NCI-H1105 treated with DMSO at 0.1 percent for 48 hours (cell line): ENCODE measurements around the gene SYMPK.

Experiments used
- DNase-seq: peaks from one replicate; lab custom pipeline; 2025; lab: John Stamatoyannopoulos, UW

The SYMPK gene

GRCh38 chr19:45866400-45867176 is 3.6 kb upstream of the SYMPK start:
- no peak for DNase-seq

DNA sequence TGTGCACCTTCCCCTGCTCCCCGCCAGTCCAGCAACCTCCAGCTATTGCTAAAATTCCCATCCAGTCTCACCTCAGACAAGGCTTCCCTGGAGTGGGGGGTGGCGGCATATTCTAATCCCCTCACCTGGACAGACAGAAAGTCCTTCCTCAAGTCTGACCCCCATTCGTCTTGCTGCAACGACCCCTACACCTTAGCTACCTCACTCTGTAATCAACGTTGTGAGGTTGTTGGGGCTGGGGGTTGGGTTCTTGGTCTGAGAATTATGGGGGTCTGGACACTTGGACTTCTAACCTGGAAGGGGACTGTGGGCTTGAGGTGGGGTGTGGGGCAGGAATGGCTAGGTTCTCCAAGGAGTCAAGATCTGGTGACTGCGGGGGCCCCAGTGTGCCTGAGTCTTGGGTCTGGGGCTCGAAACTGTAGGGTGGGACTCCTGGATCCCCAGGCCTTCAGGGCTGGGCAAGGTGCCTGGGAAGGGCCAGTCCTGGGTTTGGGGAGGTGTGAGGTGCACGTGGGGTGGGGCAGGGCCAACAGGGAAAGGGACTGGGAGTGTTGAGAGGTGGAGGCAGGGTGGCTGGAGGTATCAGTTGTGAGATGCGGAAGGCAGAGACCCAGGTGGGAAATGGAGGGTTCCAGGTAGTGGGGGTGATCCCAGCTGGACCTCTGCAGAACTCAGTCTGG is 2.5 kb upstream of the SYMPK start:
- DNase-seq: no peak

GRCh38 chr19:45864629-45865082 is 1.7 kb upstream of the SYMPK start:
- no peak for DNase-seq

DNA sequence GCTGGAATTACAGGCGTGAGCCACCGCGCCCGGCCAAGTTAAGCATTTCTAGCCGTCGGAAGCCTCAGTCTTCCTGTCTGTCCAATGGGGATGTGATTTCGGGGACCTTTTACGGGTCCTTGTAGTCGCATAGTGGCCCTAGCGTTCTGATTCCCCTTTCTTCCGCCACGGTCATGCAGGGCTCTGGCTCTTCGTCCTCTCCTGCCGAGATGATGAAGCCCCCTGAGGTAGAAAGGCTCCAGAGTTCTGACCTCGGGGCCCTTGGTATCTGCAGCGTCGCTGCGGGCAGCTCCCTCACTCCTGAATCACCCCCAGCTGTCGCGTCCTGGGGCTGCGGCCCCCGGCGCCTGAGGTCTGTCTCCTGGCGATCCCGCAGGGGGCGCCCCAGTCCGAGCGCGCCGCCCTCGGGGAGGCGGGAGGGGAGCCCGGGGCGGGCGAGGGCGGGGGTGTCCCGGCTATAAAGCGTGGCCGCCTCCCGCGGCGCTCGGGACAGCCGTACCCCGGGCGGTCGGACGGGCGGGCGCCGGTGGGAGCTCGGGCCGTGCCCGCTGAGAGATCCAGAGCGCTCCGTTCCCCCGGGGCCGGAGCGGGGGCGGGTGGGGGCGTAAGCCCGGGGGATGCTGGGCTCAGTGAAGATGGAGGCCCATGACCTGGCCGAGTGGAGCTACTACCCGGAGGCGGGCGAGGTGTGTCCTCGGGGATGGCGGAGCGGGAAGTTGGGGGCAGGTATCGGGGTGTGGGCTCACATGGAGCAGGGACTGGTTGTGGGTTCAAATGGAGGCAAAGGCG is 1.1 kb upstream of the SYMPK start, which contains the start of gene FOXA3:
Gene FOXA3, plus strand, starts transcription at position 487 of the 789 bp plus-strand sequence. Its CDS starts 131 bp downstream, at position 618.
- no peak for DNase-seq

DNA sequence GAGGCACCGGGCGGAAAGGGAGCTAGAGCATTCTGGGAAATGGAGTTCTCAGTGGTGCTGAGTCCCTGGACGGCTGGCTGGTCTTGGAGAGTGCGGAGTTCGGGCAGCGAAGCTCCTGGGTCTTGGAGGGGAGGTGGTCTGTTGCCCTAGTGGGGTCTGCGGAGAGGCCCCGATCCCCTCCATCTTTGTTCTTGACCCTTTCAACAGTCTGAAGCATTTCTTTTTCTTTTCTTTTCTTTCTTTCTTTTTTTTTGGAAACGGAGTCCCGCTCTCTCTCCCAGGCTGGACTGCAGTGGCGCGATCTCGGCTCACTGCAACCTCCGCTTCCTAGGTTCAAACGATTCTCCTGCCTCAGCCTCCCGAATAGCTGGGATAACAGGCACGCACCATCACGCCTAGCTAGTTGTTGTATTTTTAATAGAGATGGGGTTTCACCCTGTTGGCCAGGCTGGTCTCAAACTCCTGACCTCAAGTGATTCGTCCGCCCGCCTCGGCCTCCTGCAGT is 440 bp upstream of the SYMPK start:
- DNase-seq: no peak

- DNase-seq: no peak
Observed at GRCh38 chr19:45862271-45862563, 730 bp downstream of the SYMPK start.

DNA sequence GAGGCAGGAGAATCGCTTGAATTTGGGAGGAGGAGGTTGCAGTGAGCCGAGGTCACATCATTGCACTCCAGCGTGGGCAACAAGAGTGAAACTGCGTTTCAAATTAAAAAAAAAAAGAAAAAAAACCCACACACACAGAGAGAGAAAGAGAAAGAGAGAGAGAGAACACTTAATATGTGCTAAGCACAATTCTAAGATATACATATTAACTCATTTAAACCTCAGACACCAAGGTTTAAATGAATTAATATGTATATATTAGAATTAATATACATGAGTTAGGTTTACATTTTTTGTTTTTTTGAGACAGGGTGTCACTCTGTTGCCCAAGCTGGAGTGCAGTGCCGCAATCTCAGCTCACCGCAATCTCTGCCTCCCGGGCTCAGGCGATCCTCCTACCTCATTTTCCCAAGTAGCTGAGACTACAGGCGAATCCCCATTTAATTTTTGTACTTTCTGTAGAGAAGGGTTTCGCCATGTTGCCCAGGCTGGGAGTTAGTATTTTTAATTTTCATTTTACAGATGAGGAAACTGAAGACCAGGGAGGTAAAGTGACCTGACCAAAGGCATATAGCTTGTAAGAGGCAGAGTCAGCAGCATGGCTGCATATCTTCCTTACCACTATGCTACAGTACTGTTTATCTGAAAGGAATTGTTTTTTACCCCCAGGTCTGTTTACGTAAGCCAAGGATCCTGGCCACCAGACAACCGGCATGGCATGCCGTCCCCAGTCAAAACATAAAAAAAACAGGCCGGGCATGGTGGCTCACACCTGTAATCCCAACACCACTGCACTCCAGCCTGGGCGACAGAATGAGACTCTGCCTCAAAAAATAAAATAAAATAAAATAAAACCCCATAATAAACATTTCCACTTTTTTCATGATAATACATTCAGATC is 2.3 kb downstream of the SYMPK start:
- DNase-seq: no peak

DNA sequence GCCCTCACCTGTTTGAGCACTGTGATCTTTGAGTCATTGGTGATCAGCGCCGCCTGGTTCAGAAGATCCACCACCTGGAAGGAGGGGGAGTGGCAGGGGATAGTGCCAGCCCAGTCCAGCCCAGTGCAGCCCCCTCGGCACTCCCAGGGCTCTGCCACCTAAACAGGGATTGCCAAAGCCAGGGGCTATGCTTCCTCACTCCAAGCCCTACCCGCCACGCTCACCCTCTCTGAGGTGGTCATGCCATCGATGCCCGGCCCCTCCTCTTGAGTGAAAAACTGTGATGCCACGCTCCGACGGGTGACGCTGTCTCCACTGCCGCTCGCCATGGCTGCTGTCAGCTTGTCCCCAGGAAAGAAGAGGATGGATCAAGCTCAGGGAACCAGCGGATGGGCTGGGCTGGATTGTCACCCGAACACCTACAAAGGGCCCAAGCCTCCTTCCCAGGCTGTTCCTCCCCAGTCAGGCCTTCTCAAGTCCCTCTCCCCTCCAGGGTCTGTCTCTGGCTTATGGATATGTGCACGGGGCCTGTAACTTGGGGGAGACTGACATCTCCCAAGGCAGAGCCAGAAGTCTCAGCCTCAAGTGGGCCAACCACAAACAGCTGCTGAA is 8.7 kb downstream of the SYMPK start:
- DNase-seq: no peak

- no peak for DNase-seq
Observed at GRCh38 chr19:45852983-45853382, 10.0 kb downstream of the SYMPK start.

DNA sequence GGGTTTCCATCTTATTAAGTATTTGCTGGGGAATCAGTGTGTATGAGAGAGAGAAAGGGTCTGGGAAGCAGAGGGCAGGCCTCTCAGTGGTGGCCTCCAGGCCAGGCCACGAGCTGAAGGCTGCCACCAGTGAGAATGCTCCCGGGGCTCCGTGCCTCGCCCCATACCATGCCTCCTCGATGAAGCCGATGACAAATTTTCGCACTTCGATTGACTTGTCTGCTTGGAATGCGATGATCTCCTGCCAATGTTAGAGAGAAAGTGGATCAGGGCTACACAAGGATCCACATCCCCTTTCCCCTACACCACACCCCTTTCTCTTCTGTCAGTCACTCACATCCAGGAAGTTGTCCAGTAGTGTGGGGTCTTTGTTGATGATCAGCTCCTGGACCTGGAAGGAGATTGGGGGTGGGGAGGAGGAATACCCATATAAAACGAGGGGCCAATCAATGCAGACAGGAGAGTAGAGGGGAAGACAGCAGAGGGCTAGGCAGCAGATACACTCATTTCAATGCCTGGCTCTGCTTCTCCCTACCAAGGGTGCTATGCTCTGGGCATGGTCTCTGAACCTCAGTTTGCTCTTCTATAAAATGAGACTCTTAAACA is 10.7 kb downstream of the SYMPK start:
- DNase-seq: no peak

- DNase-seq: no peak
Observed at GRCh38 chr19:45848922-45849321, 14.0 kb downstream of the SYMPK start.

DNA sequence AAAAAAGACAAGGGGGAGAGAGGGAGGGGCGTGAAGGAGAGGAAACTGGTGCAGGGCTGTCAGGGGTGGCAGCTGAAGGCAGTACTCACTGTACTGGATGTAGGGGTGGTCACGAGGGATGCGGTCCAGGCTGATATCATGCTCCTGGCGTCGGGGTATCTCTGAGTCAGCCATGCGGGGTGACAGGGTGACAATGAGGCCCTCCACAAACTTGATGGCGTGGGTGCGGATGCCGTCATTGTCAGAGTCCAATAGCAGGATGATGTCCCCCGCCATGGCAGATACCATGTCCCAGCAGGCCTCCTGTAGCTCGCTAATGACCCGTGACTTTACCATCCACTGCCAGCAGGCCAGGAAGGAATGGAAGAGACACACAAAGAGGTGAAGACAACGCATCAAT is 15.3 kb downstream of the SYMPK start:
- DNase-seq: no peak

DNA sequence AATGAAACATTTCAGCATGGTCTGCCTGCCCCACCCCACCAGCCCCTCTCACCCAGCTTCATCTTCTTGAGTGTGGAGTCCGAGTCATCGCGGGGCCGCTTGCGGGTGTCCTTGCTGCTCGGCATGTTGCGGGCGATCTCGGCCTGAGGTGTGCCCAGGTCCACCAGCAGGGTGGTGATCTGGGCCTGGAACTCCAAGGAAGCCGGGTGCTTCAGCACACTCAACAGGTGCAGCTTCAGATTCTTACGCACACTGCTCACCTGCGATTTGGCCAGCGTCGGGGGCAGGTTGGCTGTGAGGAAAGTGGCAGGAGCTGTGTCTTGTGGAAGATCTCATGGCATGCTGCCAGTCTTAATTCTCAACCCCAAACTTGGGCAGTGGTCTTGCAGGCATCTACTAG is 20.7 kb downstream of the SYMPK start:
- DNase-seq: no peak

DNA sequence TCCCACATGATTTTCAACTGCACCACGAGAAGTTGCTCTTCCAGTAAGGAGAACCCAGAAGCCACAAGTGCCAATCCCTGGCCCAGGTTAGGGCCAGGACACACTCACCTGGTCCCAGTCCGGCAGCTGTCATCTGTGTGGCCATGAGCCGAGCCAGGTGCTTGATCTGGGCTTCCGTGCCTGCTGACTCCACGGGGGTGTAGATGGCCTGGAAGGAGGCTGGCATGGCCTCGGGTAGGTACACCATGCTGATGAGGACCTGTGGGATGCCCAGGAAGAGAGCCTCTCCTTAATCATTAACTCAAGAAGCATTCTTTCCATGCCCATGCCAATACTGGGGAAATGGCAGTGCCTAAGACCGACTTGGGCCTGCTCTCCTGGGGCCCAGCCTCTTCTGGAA is 28.0 kb downstream of the SYMPK start:
- no peak for DNase-seq

DNA sequence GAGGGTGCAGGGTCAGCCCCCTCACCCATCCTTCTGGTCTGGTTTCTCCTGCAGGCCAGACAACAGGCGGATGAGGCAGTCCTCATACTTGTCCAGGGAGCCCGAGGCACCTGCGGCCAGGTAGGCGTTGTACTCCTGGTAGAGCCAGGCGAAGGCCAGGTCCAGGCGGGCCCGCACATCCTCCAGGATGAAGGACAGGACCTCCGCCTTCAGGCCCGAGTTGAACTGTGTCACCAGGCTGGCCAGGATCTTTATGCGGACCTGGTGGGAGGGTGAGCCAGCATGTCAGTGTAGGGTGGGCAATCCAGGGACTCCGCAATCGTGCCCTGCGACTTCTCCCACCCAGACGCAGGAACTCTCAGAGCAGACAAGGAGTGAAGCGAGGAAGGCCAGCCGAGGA is 34.0 kb downstream of the SYMPK start:
- no peak for DNase-seq

DNA sequence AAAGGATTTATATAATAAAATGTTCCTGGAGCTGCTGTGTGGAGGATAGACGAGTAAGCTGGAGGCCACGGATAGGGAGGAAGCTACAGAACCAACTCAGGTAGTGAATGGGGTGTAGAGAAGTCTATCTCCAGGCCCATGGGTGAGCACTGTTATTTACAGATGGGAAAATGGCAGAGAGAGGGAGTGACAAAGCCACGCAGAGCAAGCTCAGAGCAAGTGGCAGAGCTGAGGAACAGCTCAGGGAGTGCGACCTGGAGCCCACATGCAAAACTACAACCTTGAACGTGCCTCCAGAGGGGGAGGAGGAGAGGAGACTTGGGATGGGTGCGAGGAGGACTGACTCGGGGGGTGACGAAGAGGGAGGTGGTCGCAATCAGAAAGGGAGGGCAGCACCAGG is 34.4 kb downstream of the SYMPK start:
- DNase-seq: no peak

GRCh38 chr19:45827459-45828093 is 35.4 kb downstream of the SYMPK start:
- no peak for DNase-seq

- no peak for DNase-seq
Observed at GRCh38 chr19:45826934-45827333, 36.0 kb downstream of the SYMPK start.

DNA sequence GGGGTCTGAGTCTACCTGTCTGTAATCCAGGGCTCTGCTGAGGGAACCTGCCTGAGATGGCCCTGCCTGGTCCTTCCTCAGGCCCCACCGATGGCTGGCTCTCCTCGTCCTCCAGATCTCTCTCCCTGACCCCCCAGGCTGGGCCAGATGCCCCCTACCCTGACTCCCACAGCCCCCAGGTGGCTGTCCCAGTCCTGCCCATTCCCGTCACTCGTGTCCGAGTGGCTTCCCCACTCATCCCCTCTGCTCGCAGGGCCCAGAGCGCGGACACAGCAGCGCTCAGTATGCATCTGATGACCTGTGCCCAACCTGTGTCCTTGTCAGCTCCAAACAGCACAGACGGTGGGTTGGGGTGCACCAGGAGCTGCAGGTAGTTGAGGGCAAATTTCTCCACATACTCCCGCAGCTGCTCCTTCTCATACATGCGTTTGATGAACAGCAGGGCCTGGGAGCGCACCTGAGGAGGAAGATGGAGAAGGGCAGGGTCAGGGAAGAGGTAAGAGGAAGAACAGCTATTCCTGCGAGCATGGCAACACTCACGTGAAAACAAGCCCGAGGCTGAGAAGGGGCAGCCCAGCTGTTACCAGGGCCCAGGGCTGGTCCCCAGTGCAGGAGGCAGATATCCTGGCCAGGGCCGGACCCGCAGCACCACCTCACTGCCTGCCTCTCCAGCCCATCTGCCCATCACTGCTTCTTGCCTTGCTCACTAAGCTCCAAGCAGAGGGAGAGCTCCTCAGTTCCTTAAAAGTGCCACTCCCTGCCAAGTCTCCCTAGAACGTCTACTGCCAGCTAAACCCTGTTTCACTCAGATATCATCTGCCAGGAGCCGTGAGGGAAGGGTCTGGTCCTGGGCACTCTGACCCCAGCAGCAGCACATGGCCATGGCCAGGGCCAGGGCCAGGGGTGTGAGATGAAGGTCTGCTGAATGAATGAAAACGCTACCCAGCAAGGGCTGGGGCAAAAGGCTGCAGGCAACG is 36.7 kb downstream of the SYMPK start:
- DNase-seq: no peak
